Stimulated activated memory B cell treated with anti-CD40 and anti-IgM and Interleukin-4, amounts not matched to agents 10 μg/mL and 1 μg/mL and 100 μg/mL, for 72 hours (primary cell): ENCODE measurements around the gene ACAD10.
"Not testable (repeated sequence)": the region's sequence is repeated elsewhere in the genome, so short reads cannot be mapped to it uniquely, and the experiment has no call there.

Experiments
- ATAC-seq: fragments of 150-1000 bp; cut with Tn5 transposase; 2 replicates; pipeline ENCODE4 v1.10.0; 2021
- H3K27ac Mint-ChIP-seq: one replicate; pipeline ENCODE4 v1.8.0; 2022; ENCODE audit warnings: mild to moderate bottlenecking, mixed read lengths
- H3K27me3 Mint-ChIP-seq: one replicate; pipeline ENCODE4 v1.8.0; 2022; ENCODE audit warnings: mixed read lengths
- H3K36me3 Mint-ChIP-seq: one replicate; pipeline ENCODE4 v1.8.0; 2022; ENCODE audit warnings: mixed read lengths
- H3K4me1 Mint-ChIP-seq: one replicate; pipeline ENCODE4 v1.8.0; 2022; ENCODE audit warnings: mixed read lengths
- H3K4me3 Mint-ChIP-seq: one replicate; pipeline ENCODE4 v1.8.0; 2022; ENCODE audit warnings: mild to moderate bottlenecking, moderate library complexity, mixed read lengths
- H3K9me3 Mint-ChIP-seq: one replicate; pipeline ENCODE4 v1.8.0; 2022; ENCODE audit warnings: mixed read lengths

ACAD10 gene

DNA sequence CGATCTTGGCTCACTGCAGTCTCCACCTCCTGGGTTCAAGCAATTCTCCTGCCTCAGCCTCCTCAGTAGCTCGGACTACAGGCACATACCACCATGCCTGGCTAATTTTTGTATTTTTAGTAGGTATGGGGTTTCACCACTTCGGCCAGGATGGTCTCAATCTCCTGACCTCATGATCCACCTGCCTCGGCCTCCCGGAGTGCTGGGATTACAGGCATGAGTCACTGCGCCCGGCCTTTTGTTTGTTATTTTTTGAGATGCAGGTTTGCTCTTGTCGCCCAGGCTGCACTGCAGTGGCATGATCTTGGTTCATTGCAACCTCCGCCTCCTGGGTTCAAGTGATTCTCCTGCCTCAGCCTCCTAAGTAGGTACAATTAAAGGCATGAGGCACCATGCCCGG is 33.5 kb downstream of the ACAD10 start:
- not testable (repeated sequence) for H3K27me3 Mint-ChIP-seq, H3K9me3 Mint-ChIP-seq
- peaks cover 37% of the 10 kb centered on the region for H3K36me3 Mint-ChIP-seq

DNA sequence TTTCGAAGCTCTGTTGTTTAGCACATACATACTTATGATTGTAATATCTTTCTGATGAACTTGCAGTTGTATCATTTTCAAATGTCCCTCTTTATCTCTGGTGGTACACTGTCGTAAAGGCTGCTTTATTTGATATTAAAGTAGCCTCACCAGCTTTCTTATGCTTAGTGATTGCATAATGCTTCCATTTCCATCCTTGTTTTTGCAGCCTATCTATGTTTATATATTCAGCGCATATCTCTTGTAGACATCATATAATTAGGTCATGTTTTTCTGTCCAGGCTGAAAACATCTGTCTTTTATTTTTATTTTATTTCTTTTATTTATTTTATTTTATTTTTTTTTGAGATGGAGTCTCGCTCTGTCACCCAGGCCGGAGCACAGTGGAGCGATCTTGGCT is 34.6 kb downstream of the ACAD10 start:
- H3K36me3 Mint-ChIP-seq, result peaks cover 40% of the 10 kb centered on the region
- H3K4me3 Mint-ChIP-seq, result no peak overlapping the region
- H3K4me1 Mint-ChIP-seq, result no peaks in the 10 kb centered on the region
- H3K9me3 Mint-ChIP-seq, result no peaks in the 10 kb centered on the region
- no peak overlapping the region for H3K27ac Mint-ChIP-seq
- H3K27me3 Mint-ChIP-seq, result no peaks in the 10 kb centered on the region
- no peak for ATAC-seq

More for the DNA sequence above, 33.5 kb downstream of the ACAD10 start:
- not testable (repeated sequence) for H3K27ac Mint-ChIP-seq, H3K4me1 Mint-ChIP-seq, H3K4me3 Mint-ChIP-seq, ATAC-seq

DNA sequence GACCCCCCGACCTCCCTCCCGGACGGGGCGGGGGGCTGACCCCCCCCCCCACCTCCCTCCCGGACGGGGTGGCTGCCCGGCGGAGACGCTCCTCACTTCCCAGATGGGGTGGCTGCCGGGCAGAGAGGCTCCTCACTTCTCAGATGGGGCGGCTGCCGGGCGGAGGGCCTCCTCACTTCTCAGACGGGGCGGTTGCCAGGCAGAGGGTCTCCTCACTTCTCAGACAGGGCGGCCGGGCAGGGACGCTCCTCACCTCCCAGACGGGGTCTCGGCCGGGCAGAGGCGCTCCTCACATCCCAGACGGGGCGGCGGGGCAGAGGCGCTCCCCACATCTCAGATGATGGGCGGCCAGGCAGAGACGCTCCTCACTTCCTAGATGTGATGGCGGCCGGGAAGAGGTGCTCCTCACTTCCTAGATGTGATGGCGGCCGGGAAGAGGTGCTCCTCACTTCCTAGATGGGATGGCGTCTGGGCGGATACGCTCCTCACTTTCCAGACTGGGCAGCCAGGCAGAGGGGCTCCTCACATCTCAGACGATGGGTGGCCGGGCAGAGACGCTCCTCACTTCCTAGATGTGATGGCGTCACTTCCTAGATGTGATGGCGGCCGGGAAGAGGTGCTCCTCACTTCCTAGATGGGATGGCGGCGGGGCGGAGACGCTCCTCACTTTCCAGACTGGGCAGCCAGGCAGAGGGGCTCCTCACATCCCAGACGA is 38.0 kb downstream of the ACAD10 start:
- H3K4me1 Mint-ChIP-seq, H3K4me3 Mint-ChIP-seq, H3K27me3 Mint-ChIP-seq, H3K27ac Mint-ChIP-seq, ATAC-seq, H3K9me3 Mint-ChIP-seq: not testable (repeated sequence)
- H3K36me3 Mint-ChIP-seq, result peaks cover 39% of the 10 kb centered on the region

- peaks cover 17% of the 10 kb centered on the region for H3K4me1 Mint-ChIP-seq
- H3K9me3 Mint-ChIP-seq, result no peaks in the 10 kb centered on the region
- no peak for ATAC-seq
- no peak overlapping the region for H3K27ac Mint-ChIP-seq
- H3K36me3 Mint-ChIP-seq, result peaks cover 56% of the 10 kb centered on the region
- H3K27me3 Mint-ChIP-seq, result no peaks in the 10 kb centered on the region
- no peak overlapping the region for H3K4me3 Mint-ChIP-seq
These were observed 42.9 kb downstream of the ACAD10 start for GRCh38 chr12:111728795-111729194.

- Mint-ChIP-seq H3K36me3 (peaks cover 51% of the 10 kb centered on the region), H3K9me3 (no peaks in the 10 kb centered on the region), H3K27me3 (no peaks in the 10 kb centered on the region), H3K27ac (peak overlapping the region; percentile 69), H3K4me3 (no peak overlapping the region), H3K4me1 (peaks cover 17% of the 10 kb centered on the region)
- peak; percentile 43 for ATAC-seq
These were observed 44.6 kb downstream of the ACAD10 start for GRCh38 chr12:111730420-111730819.

DNA sequence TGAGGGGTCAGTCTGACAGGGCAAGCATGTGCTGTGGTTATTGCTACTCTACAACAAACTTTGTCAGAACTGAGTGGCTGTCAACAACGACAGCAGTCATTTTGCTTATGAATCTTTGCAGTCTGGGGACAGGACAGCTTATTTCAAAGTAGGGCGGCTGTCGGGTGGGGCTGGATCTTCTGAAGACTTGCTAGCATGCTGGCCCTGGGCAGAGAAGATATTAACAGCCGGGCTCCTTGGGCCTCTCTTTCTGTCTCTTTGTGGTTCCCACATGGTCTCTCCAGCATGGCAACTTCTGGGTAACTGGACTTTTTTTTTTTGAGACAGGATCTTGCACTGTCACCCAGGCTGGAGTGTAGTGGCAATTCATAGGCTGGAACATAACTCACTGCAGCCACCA is 46.9 kb downstream of the ACAD10 start:
- peaks cover 17% of the 10 kb centered on the region for H3K4me1 Mint-ChIP-seq
- ATAC-seq, result no peak
- H3K9me3 Mint-ChIP-seq, result no peaks in the 10 kb centered on the region
- no peak overlapping the region for H3K27ac Mint-ChIP-seq
- no peaks in the 10 kb centered on the region for H3K27me3 Mint-ChIP-seq
- H3K36me3 Mint-ChIP-seq, result peaks cover 54% of the 10 kb centered on the region
- H3K4me3 Mint-ChIP-seq, result no peak overlapping the region

DNA sequence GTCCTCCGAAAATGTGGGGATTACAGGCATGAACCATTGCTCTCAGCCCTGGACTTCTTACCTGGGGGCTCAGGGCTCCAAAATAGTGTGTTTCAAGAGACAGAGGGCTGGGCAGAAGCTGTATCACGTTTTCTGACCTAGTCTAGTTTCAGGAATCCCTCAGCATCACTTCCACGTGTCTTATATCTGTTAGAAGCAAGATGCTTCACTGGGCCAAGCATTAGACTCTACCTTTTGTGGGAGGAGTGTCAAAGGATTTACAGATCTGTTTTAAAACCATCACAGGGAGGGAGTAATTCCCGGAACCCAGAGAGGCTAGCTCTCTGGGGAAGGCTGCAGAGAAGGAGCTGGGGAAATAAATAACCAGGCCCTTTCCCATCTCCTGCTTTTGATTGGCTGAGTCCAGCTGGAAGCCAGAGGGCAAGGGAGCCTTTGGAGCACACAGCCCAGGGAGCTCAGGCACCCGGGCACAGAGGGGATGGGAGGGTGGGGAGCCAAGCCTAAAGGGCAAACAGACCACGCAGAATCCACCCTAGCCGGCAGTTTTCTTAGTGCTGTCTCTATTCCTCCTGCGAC is 47.6 kb downstream of the ACAD10 start:
- Mint-ChIP-seq H3K36me3 (peaks cover 52% of the 10 kb centered on the region), H3K27me3 (no peaks in the 10 kb centered on the region), H3K4me3 (no peak overlapping the region), H3K27ac (no peak overlapping the region), H3K9me3 (no peaks in the 10 kb centered on the region), H3K4me1 (peaks cover 17% of the 10 kb centered on the region)
- no peak for ATAC-seq

GRCh38 chr12:111739524-111739923 is 53.7 kb downstream of the ACAD10 start:
- H3K36me3 Mint-ChIP-seq, result peaks cover 20% of the 10 kb centered on the region
- ATAC-seq, H3K9me3 Mint-ChIP-seq, H3K27ac Mint-ChIP-seq, H3K4me1 Mint-ChIP-seq, H3K27me3 Mint-ChIP-seq, H3K4me3 Mint-ChIP-seq: not testable (repeated sequence)

GRCh38 chr12:111741235-111741812 is 55.5 kb downstream of the ACAD10 start:
- Mint-ChIP-seq H3K4me1 (no peaks in the 10 kb centered on the region), H3K36me3 (peaks cover 33% of the 10 kb centered on the region), H3K27me3 (no peaks in the 10 kb centered on the region), H3K4me3 (no peak overlapping the region), H3K27ac (no peak overlapping the region), H3K9me3 (no peaks in the 10 kb centered on the region)
- no peak for ATAC-seq

DNA sequence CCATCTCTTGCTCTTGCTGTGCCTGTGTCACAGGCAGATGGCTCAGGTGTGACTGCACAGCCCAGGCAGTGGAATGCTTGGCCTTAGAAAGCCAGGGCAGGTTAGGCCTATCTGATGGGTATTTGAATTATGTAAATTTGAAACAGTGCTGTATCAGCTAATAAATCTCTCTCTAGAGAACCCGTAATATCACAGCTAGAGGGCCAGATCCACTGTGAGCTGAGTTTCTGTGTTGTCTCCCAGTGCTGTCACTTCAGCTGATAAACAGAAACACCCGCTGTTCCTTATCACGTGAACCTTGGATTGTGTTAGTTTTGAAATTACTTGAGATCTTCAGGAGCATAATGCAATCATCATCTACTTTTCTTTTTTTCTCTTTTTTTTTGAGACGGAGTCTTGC is 59.4 kb downstream of the ACAD10 start:
- no peak for ATAC-seq
- Mint-ChIP-seq H3K36me3 (peaks cover 38% of the 10 kb centered on the region), H3K27ac (no peak overlapping the region)

DNA sequence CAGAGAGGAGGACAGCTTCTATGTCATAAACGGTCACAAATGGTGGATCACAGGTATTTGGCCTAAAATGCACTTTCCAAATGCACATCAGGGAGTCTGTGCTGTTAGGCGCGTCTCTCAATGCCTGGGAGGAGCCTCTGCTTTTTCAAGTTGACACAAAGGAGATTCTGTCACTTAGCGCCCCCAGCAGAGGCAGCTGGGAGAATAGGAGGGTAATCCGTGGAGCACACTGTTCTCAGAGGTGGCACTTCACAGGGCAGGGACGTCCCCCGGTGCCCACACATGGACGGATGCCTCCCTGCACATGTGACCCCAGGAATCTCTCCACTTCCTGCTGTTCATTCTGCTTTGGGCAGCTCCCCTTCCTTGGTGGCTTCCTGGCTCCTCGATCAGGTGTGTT is 61.5 kb downstream of the ACAD10 start:
- H3K36me3 Mint-ChIP-seq, result peaks cover 38% of the 10 kb centered on the region
- no peaks in the 10 kb centered on the region for H3K4me1 Mint-ChIP-seq

More for the DNA sequence above, 59.4 kb downstream of the ACAD10 start:
- H3K4me1 Mint-ChIP-seq, result no peaks in the 10 kb centered on the region
- H3K4me3 Mint-ChIP-seq, result no peak overlapping the region
- H3K9me3 Mint-ChIP-seq, result no peaks in the 10 kb centered on the region
- no peaks in the 10 kb centered on the region for H3K27me3 Mint-ChIP-seq

GRCh38 chr12:111748151-111748672 is 62.4 kb downstream of the ACAD10 start:
- Mint-ChIP-seq H3K27me3 (no peaks in the 10 kb centered on the region), H3K9me3 (no peaks in the 10 kb centered on the region), H3K27ac (peak overlapping the region; percentile 40), H3K4me3 (no peak overlapping the region), H3K4me1 (no peaks in the 10 kb centered on the region), H3K36me3 (peaks cover 38% of the 10 kb centered on the region)
- no peak for ATAC-seq

More for the DNA sequence above, 61.5 kb downstream of the ACAD10 start:
- Mint-ChIP-seq H3K9me3 (no peaks in the 10 kb centered on the region), H3K27ac (no peak overlapping the region), H3K4me3 (no peak overlapping the region), H3K27me3 (no peaks in the 10 kb centered on the region)
- no peak for ATAC-seq

- no peak overlapping the region for H3K27ac Mint-ChIP-seq
- no peaks in the 10 kb centered on the region for H3K9me3 Mint-ChIP-seq
- no peak for ATAC-seq
- H3K27me3 Mint-ChIP-seq, result no peaks in the 10 kb centered on the region
- H3K4me1 Mint-ChIP-seq, result no peaks in the 10 kb centered on the region
- peaks cover 36% of the 10 kb centered on the region for H3K36me3 Mint-ChIP-seq
- H3K4me3 Mint-ChIP-seq, result no peak overlapping the region
These were observed 63.0 kb downstream of the ACAD10 start for GRCh38 chr12:111748867-111749266.

GRCh38 chr12:111749391-111749790 is 63.5 kb downstream of the ACAD10 start:
- no peaks in the 10 kb centered on the region for H3K27me3 Mint-ChIP-seq
- ATAC-seq, result no peak
- H3K9me3 Mint-ChIP-seq, result no peaks in the 10 kb centered on the region
- peaks cover 31% of the 10 kb centered on the region for H3K36me3 Mint-ChIP-seq
- no peaks in the 10 kb centered on the region for H3K4me1 Mint-ChIP-seq
- no peak overlapping the region for H3K27ac Mint-ChIP-seq
- H3K4me3 Mint-ChIP-seq, result no peak overlapping the region

- H3K27me3 Mint-ChIP-seq, result no peaks in the 10 kb centered on the region
- ATAC-seq, result peak; percentile 39
These were observed 67.5 kb downstream of the ACAD10 start for GRCh38 chr12:111753144-111753881.

More at GRCh38 chr12:111753144-111753881, 67.5 kb downstream of the ACAD10 start:
- Mint-ChIP-seq H3K4me1 (peaks cover 15% of the 10 kb centered on the region), H3K36me3 (peaks cover 18% of the 10 kb centered on the region), H3K4me3 (no peak overlapping the region), H3K27ac (no peak overlapping the region), H3K9me3 (no peaks in the 10 kb centered on the region)
